HG03439 (cell line): ENCODE results near the gene CLEC20A.

Experiments
- ATAC-seq: cut with Tn5 transposase; IDR thresholded peaks from one replicate; pipeline ENCODE4 v1.9.1; 2021; ENCODE audit warnings: mild to moderate bottlenecking, moderate library complexity; ENCODE audit not compliant: unreplicated experiment

CLEC20A gene

GRCh38 chr1:178477841-178478240 lies 18.9 kb downstream of the CLEC20A start:
- ATAC-seq = no peak

DNA sequence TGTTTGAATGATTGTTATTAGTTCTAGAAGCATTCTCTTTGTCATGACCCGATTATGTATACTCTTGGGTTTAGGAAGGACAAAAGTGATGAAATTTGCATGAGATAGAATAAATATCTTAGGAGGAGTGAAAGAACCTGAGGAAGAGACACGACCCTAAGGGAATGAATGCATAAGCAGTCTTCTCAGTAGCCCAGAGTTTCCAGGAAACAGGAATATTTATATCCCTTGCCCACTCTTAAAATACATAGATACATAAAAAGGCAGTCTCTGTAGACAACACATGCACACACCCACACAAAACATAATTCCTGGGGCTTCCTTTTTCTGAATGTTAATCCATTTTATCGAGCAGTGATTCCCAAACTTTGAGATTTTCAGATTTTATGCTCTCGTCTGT lies 19.4 kb downstream of the CLEC20A start:
- no peak for ATAC-seq

- ATAC-seq = no peak
Observed at GRCh38 chr1:178472531-178472930, 24.2 kb downstream of the CLEC20A start.

GRCh38 chr1:178470411-178470960 lies 26.3 kb downstream of the CLEC20A start:
- no peak for ATAC-seq

DNA sequence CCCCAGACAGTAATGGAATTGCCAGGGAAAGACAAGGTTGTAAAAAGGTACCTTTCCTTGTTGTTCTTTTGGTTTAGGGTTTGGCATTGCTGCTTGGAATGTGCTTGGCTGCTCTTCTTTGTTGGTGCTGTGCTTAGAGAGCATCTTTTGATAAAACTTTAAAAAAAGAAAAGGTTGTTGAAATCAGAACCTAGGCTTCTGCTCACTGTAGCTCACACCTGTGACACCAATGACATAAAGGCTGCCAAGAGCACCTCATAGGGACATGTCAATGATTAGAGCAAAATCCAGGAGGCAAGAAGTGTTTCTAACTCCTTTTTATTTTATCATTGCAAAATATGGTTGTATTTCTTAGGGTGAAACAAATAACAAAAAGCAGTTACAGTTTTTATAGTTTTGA lies 28.9 kb downstream of the CLEC20A start:
- ATAC-seq = no peak

- ATAC-seq = no peak
Observed at GRCh38 chr1:178465011-178465410, 31.8 kb downstream of the CLEC20A start.

DNA sequence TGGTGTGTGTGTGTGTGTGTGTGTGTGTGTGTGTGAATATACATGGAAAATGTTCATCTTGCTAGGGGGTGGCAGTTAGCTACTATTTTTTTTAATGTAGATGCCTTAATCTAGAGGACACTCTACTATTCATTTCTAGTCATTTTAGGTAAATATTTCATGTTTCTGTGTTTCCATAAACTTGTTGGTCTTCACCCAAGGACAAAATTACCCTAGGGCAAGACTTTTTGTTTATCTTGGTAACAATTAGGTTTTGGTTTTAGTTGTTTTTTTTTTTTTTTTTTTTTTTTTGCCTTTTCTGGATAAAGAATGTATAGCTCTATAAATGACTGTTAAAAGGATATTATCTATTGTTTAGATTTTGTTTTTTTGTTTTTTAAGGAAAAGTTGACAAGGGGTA lies 32.2 kb downstream of the CLEC20A start:
- ATAC-seq = no peak

- no peak for ATAC-seq
Observed at GRCh38 chr1:178464141-178464540, 32.6 kb downstream of the CLEC20A start.

- ATAC-seq = no peak
Observed at GRCh38 chr1:178461701-178462100, 35.1 kb downstream of the CLEC20A start.

DNA sequence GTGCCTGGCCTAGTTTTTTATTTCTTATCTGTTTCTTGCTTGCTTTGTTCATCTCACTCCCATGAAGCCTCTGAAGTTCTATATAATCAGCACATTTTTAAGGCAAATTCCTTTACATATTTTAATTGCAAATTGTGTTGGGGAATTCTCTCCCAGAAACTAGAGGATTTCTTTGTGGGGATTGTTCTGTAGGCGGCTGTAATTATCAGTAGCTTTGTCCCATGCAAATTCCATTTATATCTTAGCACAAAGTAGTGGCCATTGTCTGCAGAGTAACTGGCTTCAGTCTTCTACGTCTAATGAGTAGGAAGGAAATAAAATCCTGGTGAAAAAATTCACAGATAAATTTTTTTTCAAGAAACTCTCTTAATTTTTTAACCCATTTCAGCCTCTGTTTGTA lies 35.7 kb downstream of the CLEC20A start:
- ATAC-seq = no peak

DNA sequence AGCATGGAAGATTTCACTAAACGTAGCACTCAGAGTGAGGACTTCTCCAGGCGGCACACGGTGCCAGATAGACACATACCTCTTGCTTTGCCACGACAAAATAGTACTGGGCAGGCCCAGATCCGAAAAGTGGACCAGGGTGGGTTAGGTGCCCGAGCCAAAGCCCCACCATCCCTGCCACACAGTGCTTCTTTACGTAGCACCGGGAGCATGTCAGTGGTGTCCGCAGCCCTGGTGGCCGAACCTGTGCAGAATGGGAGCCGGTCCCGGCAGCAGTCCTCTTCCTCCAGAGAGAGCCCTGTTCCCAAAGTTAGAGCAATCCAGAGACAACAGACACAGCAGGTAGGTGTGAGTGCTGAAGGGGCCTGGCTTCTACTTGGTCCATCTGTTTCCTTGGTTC lies 38.6 kb downstream of the CLEC20A start:
- ATAC-seq = no peak

DNA sequence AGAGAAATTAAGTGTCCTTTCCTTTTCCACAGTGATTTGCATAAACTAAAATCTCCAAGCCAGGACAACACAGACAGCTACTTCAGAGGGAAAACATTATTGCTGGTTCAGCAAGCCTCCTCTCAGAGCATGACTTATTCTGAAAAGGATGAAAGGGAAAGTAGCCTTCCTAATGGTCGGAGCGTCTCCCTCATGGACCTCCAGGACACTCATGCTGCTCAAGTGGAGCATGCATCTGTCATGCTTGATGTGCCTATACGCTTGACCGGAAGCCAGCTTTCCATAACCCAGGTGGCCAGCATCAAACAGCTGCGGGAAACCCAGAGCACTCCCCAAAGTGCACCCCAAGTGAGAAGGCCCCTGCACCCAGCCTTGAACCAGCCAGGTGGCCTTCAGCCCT lies 39.1 kb downstream of the CLEC20A start:
- ATAC-seq = no peak

- no peak for ATAC-seq
Observed at GRCh38 chr1:178456472-178456871, 40.3 kb downstream of the CLEC20A start.

DNA sequence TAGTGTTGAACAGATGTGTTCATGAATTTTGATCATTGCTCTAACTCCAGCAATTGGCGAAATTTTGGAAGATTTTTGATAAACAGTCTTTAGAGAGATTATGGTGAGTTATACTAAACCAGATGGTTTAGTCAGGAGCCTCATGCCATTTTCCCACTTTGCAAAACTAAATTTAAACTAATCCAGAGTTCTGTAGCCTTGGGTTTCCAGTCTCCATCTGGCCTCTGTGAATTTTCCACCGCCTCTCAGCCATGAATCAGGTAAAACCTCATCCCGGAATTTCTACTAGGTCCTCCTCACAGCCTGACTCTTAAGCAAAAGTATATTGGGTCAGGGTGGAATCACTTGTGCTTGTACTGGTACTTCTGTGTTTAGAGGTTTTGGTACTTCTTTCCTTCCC lies 44.8 kb downstream of the CLEC20A start:
- ATAC-seq = no peak

- ATAC-seq = no peak
Observed at GRCh38 chr1:178451529-178451928, 45.2 kb downstream of the CLEC20A start.

- ATAC-seq = no peak
Observed at GRCh38 chr1:178450871-178451270, 45.9 kb downstream of the CLEC20A start.

GRCh38 chr1:178442925-178443324 lies 53.8 kb downstream of the CLEC20A start:
- ATAC-seq = no peak

DNA sequence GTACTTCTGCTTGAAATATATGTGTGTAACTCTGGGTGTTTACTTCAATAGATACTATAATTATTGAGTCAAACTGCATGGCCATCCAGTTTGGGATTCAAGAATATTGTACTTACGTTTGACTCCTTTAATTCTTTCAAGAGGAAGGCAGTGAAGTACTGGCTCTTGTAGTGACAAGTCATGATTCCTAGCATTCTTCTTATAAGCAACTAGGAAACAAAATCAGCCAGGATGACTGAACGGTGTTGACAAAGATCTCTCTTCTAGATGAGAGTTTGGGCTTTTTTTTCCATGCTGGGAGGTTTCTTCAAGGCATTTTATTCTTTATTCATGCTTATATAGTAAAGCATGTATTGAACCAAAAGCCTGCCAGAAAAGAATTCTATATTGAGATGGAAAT lies 58.3 kb downstream of the CLEC20A start:
- no peak for ATAC-seq

DNA sequence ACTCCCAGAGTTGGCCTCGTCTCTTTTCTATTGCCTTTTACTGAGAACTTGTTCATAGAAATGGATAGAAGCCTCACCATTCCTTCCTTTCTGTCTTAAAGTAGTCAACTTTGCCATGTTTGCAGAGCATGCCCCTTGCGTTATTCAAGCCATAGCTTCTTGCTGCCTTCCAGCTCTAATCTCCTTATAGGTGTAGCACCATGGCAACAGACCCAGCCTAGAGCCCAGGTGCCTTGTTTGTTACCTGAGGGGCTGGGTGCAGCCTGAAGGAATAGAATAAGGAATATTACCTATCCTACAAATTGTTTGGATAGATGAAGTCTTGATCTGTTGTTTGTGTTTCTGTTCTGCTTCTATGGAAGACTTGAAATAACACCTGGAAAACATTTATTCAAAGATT lies 59.9 kb downstream of the CLEC20A start:
- ATAC-seq = no peak

GRCh38 chr1:178434899-178435435 lies 61.8 kb downstream of the CLEC20A start:
- ATAC-seq = no peak

DNA sequence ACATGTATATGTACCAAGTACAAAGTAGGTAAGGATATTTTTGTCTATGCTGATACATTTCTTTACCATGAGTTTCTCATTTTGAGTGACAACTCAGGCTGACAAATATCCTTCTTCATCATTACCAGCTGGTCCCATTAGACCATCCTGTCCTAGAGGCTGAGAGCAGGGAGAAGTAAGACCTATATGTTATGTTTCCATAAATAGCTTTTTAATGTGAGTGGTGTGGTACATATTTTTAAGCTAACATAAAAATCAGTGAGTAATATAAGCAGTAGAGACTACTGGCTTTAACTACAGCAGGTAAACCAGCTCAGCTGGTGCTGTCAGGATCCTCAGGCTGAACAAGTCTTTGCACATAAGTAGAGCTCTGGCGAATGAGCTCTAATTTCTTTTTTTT lies 62.4 kb downstream of the CLEC20A start:
- ATAC-seq = no peak
